HEK293 (cell line): ENCODE data around the gene CPLX1.
A peak's percentile ranks its signal among the peaks of the same experiment; 100 is the strongest.

ENCODE experiments used
- CTCF ChIA-PET: fragments of 350-600 bp; formaldehyde crosslinking; extraction: SDS; loops from one replicate; lab custom pipeline; 2021; ENCODE audit warnings: antibody characterized with exemption; lab: Yijun Ruan, JAX
- POLR2A ChIA-PET: fragments of 300-600 bp; formaldehyde crosslinking; extraction: SDS; loops from one replicate; lab custom pipeline; 2020; ENCODE audit warnings: antibody characterized with exemption, inconsistent platforms; lab: Yijun Ruan, JAX
- H3K27ac ChIP-seq: fragments of 200-500 bp; sonication (Bioruptor generic); 2 replicates; pipeline ENCODE4 v1.5.1; 2014; ENCODE audit warnings: low read depth, low read length, control low read depth, inconsistent platforms; ENCODE audit errors: extremely low read depth
- H3K36me3 ChIP-seq, 2 experiments: fragments of 200-500 bp in 1 of 2; sonication (Bioruptor generic) in 1 of 2; 1 replicate in 1 of 2; 2 replicates in 1 of 2; pipeline ENCODE4 v1.5.1; 2014 to 2017; ENCODE audit warnings: inconsistent platforms in 2 of 2, low read length in 2 of 2; ENCODE audit not compliant: control insufficient read depth in 2 of 2, insufficient read depth in 1 of 2
- H3K4me1 ChIP-seq: fragments of 200-500 bp; sonication (Bioruptor generic); 2 replicates; pipeline ENCODE4 v1.5.1; 2014; ENCODE audit warnings: mild to moderate bottlenecking, low read length, inconsistent platforms; ENCODE audit not compliant: control insufficient read depth, insufficient read depth
- H3K4me3 ChIP-seq: 2 replicates; pipeline ENCODE4 v1.5.1; 2011; ENCODE audit warnings: low read depth, mild to moderate bottlenecking, control low read depth, low read length, moderate library complexity
- H3K9me3 ChIP-seq: fragments of 200-500 bp; sonication (Bioruptor generic); 2 replicates; pipeline ENCODE4 v1.5.1; 2014; ENCODE audit warnings: low read depth, low read length, inconsistent platforms; ENCODE audit not compliant: control insufficient read depth, insufficient read depth
- GLI4 ChIP-seq: fragments of 450-650 bp; formaldehyde crosslinking; IDR thresholded peaks from 2 replicates; pipeline ENCODE4 v1.5.1; 2016; ENCODE audit warnings: missing biosample characterization, missing genetic modification characterization
- HOXD13 ChIP-seq: sonication (generic); formaldehyde crosslinking; IDR thresholded peaks from 2 replicates; pipeline ENCODE4 v1.8.0; 2022; ENCODE audit warnings: missing genetic modification reagents, borderline replicate concordance
- SETDB1 ChIP-seq: IDR thresholded peaks from one replicate; pipeline ENCODE4 v1.6.1; 2017; ENCODE audit warnings: mild to moderate bottlenecking, low read length, moderate library complexity, mixed read lengths; ENCODE audit not compliant: insufficient read length
- ZBTB48 ChIP-seq: fragments of 450-650 bp; formaldehyde crosslinking; IDR thresholded peaks from 2 replicates; pipeline ENCODE4 v1.5.1; 2016; ENCODE audit warnings: missing biosample characterization, missing genetic modification characterization
- ZBTB7A ChIP-seq: fragments of 450-650 bp; formaldehyde crosslinking; IDR thresholded peaks from 2 replicates; pipeline ENCODE4 v1.5.1; 2016; ENCODE audit warnings: low read depth, missing biosample characterization, missing genetic modification characterization
- ZNF157 ChIP-seq: fragments of 450-650 bp; formaldehyde crosslinking; IDR thresholded peaks from 2 replicates; pipeline ENCODE4 v1.5.1; 2016; ENCODE audit warnings: missing biosample characterization, missing genetic modification characterization
- ZNF169 ChIP-seq: fragments of 450-650 bp; formaldehyde crosslinking; IDR thresholded peaks from 2 replicates; pipeline ENCODE4 v1.5.1; 2016; ENCODE audit warnings: missing biosample characterization, missing genetic modification characterization
- ZNF174 ChIP-seq: fragments of 450-650 bp; formaldehyde crosslinking; IDR thresholded peaks from 2 replicates; pipeline ENCODE4 v1.5.0; 2017; ENCODE audit warnings: missing biosample characterization, mild to moderate bottlenecking, missing genetic modification characterization
- ZNF266 ChIP-seq: fragments of 450-650 bp; formaldehyde crosslinking; IDR thresholded peaks from 2 replicates; pipeline ENCODE4 v1.5.1; 2016; ENCODE audit warnings: missing biosample characterization, missing genetic modification characterization, low read depth
- ZNF548 ChIP-seq: fragments of 450-650 bp; formaldehyde crosslinking; IDR thresholded peaks from 2 replicates; pipeline ENCODE4 v1.5.1; 2016; ENCODE audit warnings: missing biosample characterization, missing genetic modification characterization
- ZNF560 ChIP-seq: fragments of 450-650 bp; formaldehyde crosslinking; IDR thresholded peaks from 2 replicates; pipeline ENCODE4 v1.5.1; 2017; ENCODE audit warnings: missing biosample characterization, missing genetic modification characterization, borderline replicate concordance
- ZNF571 ChIP-seq: fragments of 450-650 bp; formaldehyde crosslinking; IDR thresholded peaks from 2 replicates; pipeline ENCODE4 v1.5.0; 2017; ENCODE audit warnings: missing biosample characterization, missing genetic modification characterization
- ZNF621 ChIP-seq: fragments of 450-650 bp; formaldehyde crosslinking; IDR thresholded peaks from 2 replicates; pipeline ENCODE4 v1.5.1; 2017; ENCODE audit warnings: missing biosample characterization, missing genetic modification characterization
- ZNF660 ChIP-seq: fragments of 450-650 bp; IDR thresholded peaks from 2 replicates; pipeline ENCODE4 v1.5.1; 2018; ENCODE audit warnings: missing biosample characterization, mild to moderate bottlenecking, missing genetic modification characterization
- ZNF664 ChIP-seq: fragments of 450-650 bp; formaldehyde crosslinking; IDR thresholded peaks from 2 replicates; pipeline ENCODE4 v1.5.1; 2016; ENCODE audit warnings: missing biosample characterization, missing genetic modification characterization
- TF ChIP-seq, protein P1 (sequence below): fragments of 450-650 bp; formaldehyde crosslinking; IDR thresholded peaks from 2 replicates; pipeline ENCODE4 v1.5.1; 2016; ENCODE audit warnings: missing biosample characterization, missing genetic modification characterization
- TF ChIP-seq, protein P2 (sequence below): fragments of 450-650 bp; formaldehyde crosslinking; conservative IDR thresholded peaks from 2 replicates; pipeline ENCODE4 v1.5.1; 2016; ENCODE audit warnings: low read depth, missing biosample characterization, missing genetic modification characterization
- TF ChIP-seq, protein P3 (sequence below): fragments of 450-650 bp; formaldehyde crosslinking; IDR thresholded peaks from 2 replicates; pipeline ENCODE4 v1.5.1; 2016; ENCODE audit warnings: missing biosample characterization, missing genetic modification characterization
- TF ChIP-seq, protein P4 (sequence below): fragments of 450-650 bp; formaldehyde crosslinking; conservative IDR thresholded peaks from 2 replicates; pipeline ENCODE4 v1.5.1; 2016; ENCODE audit warnings: low read depth, missing biosample characterization, missing genetic modification characterization

The CPLX1 gene

DNA sequence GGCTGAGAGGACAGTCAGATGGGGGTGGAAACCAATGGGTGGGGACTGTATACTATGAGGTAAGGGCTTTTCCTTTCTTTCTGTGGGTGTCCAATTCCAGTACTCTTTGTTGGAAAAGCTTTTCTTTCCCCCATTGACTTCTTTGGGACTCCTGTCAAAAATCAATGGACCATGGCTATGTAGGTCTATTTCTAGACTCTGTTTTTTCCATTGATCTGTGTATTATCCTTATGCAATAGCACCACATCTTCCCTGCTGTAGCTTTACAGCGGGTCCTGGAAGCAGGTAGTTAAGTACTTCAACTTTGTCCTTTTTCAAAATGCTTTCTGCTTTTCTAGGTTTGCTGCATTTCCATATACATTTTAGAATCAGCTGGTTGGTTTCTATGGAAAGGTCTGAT, 11.8 kb upstream of the CPLX1 start:
- H3K27ac ChIP-seq = no peak overlapping the region
- peak; percentile 57 for TF ChIP-seq SETDB1
- TF ChIP-seq, protein P1, sequence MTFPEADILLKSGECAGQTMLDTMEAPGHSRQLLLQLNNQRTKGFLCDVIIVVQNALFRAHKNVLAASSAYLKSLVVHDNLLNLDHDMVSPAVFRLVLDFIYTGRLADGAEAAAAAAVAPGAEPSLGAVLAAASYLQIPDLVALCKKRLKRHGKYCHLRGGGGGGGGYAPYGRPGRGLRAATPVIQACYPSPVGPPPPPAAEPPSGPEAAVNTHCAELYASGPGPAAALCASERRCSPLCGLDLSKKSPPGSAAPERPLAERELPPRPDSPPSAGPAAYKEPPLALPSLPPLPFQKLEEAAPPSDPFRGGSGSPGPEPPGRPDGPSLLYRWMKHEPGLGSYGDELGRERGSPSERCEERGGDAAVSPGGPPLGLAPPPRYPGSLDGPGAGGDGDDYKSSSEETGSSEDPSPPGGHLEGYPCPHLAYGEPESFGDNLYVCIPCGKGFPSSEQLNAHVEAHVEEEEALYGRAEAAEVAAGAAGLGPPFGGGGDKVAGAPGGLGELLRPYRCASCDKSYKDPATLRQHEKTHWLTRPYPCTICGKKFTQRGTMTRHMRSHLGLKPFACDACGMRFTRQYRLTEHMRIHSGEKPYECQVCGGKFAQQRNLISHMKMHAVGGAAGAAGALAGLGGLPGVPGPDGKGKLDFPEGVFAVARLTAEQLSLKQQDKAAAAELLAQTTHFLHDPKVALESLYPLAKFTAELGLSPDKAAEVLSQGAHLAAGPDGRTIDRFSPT = no peak
- H3K36me3 ChIP-seq = no peaks in the 10 kb centered on the region
- no peaks in the 10 kb centered on the region for H3K9me3 ChIP-seq
- no peaks in the 10 kb centered on the region for H3K4me1 ChIP-seq
- CTCF ChIA-PET = no interaction called here
- H3K4me3 ChIP-seq = no peak overlapping the region
- POLR2A ChIA-PET = no interaction called here

DNA sequence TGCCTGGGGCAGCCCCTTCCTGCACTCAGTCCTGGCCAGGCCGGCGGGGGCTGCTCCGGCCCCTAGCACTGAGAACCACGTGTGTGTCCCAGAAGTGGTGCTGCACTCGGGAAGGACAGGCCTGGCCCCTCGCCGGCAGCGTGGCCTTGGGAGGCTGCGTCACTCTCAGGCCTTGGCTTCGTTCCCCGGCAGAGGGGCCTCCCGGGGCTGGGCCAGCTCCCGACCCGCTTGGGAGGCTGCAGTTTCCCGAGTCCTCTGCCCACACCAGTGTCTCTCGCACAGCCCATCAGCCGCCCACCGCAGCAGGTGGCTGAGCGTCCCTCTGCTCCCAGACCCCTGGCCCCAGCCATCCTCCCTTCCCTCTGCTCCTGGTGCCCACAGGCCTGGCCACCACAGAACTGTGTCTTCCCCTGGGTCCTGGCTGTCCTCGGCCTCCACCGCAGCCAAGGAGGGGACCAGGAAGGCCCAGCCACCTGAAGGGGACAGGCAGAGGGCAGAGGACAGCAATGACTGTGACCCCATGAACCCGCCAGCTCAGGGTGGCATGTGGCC, 10.9 kb upstream of the CPLX1 start:
- TF ChIP-seq ZNF548 (tag by site-specific recombination) (no peak), ZNF266 (tag by site-specific recombination) (no peak), ZNF169 (no peak), ZBTB48 (tag by site-specific recombination) (no peak), ZNF621 (tag by site-specific recombination) (no peak), GLI4 (no peak), ZBTB7A (tag by site-specific recombination) (no peak), ZNF560 (tag by site-specific recombination) (no peak), ZNF664 (tag by site-specific recombination) (no peak), ZNF571 (tag by site-specific recombination) (no peak), HOXD13 (CRISPR knock-in tag) (no peak), ZNF174 (tag by site-specific recombination) (no peak), ZNF660 (tag by site-specific recombination) (no peak), ZNF157 (tag by site-specific recombination) (no peak)
- TF ChIP-seq, protein P2, sequence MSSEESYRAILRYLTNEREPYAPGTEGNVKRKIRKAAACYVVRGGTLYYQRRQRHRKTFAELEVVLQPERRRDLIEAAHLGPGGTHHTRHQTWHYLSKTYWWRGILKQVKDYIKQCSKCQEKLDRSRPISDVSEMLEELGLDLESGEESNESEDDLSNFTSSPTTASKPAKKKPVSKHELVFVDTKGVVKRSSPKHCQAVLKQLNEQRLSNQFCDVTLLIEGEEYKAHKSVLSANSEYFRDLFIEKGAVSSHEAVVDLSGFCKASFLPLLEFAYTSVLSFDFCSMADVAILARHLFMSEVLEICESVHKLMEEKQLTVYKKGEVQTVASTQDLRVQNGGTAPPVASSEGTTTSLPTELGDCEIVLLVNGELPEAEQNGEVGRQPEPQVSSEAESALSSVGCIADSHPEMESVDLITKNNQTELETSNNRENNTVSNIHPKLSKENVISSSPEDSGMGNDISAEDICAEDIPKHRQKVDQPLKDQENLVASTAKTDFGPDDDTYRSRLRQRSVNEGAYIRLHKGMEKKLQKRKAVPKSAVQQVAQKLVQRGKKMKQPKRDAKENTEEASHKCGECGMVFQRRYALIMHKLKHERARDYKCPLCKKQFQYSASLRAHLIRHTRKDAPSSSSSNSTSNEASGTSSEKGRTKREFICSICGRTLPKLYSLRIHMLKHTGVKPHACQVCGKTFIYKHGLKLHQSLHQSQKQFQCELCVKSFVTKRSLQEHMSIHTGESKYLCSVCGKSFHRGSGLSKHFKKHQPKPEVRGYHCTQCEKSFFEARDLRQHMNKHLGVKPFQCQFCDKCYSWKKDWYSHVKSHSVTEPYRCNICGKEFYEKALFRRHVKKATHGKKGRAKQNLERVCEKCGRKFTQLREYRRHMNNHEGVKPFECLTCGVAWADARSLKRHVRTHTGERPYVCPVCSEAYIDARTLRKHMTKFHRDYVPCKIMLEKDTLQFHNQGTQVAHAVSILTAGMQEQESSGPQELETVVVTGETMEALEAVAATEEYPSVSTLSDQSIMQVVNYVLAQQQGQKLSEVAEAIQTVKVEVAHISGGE (tag by site-specific recombination) = no peak
- TF ChIP-seq, protein P3, sequence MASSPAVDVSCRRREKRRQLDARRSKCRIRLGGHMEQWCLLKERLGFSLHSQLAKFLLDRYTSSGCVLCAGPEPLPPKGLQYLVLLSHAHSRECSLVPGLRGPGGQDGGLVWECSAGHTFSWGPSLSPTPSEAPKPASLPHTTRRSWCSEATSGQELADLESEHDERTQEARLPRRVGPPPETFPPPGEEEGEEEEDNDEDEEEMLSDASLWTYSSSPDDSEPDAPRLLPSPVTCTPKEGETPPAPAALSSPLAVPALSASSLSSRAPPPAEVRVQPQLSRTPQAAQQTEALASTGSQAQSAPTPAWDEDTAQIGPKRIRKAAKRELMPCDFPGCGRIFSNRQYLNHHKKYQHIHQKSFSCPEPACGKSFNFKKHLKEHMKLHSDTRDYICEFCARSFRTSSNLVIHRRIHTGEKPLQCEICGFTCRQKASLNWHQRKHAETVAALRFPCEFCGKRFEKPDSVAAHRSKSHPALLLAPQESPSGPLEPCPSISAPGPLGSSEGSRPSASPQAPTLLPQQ = no peak
- TF ChIP-seq, protein P4, sequence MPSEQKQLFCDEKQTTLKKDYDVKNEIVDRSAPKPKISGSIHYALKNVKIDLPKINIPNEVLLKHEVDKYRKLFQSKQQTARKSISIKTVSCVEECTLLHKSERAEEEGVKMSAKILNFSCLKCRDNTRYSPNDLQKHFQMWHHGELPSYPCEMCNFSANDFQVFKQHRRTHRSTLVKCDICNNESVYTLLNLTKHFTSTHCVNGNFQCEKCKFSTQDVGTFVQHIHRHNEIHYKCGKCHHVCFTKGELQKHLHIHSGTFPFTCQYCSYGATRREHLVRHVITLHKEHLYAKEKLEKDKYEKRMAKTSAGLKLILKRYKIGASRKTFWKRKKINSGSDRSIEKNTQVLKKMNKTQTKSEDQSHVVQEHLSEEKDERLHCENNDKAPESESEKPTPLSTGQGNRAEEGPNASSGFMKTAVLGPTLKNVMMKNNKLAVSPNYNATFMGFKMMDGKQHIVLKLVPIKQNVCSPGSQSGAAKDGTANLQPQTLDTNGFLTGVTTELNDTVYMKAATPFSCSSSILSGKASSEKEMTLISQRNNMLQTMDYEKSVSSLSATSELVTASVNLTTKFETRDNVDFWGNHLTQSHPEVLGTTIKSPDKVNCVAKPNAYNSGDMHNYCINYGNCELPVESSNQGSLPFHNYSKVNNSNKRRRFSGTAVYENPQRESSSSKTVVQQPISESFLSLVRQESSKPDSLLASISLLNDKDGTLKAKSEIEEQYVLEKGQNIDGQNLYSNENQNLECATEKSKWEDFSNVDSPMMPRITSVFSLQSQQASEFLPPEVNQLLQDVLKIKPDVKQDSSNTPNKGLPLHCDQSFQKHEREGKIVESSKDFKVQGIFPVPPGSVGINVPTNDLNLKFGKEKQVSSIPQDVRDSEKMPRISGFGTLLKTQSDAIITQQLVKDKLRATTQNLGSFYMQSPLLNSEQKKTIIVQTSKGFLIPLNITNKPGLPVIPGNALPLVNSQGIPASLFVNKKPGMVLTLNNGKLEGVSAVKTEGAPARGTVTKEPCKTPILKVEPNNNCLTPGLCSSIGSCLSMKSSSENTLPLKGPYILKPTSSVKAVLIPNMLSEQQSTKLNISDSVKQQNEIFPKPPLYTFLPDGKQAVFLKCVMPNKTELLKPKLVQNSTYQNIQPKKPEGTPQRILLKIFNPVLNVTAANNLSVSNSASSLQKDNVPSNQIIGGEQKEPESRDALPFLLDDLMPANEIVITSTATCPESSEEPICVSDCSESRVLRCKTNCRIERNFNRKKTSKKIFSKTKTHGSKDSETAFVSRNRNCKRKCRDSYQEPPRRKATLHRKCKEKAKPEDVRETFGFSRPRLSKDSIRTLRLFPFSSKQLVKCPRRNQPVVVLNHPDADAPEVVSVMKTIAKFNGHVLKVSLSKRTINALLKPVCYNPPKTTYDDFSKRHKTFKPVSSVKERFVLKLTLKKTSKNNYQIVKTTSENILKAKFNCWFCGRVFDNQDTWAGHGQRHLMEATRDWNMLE (tag by site-specific recombination) = no peak
- POLR2A ChIA-PET = no interaction called here
- CTCF ChIA-PET = no interaction called here

More for the DNA sequence above, 10.9 kb upstream of the CPLX1 start:
- Histone ChIP-seq H3K4me3 (no peak overlapping the region), H3K4me1 (no peaks in the 10 kb centered on the region), H3K27ac (no peak overlapping the region), H3K9me3 (no peaks in the 10 kb centered on the region), H3K36me3 (no peaks in the 10 kb centered on the region)
